ENCODE measurements around the gene DNASE2B.
"Not testable (repeated sequence)": the region's sequence is repeated elsewhere in the genome, so short reads cannot be mapped to it uniquely, and the experiment has no call there.

The DNASE2B gene

GRCh38 chr1:84412316-84412942 is 14.1 kb downstream of the DNASE2B start:
- no peak for DNase-seq (ENCODE audit: low spot score)

GRCh38 chr1:84415396-84415795 is 17.1 kb downstream of the DNASE2B start:
- DNase-seq (ENCODE audit: low spot score), result no peak

GRCh38 chr1:84422909-84423308 is 24.6 kb downstream of the DNASE2B start:
- no peak for DNase-seq (ENCODE audit: low spot score)

- DNase-seq (ENCODE audit: low spot score), result no peak
These were observed 26.3 kb downstream of the DNASE2B start for GRCh38 chr1:84424513-84425149.

- no peak for DNase-seq (ENCODE audit: low spot score)
These were observed 27.0 kb downstream of the DNASE2B start for GRCh38 chr1:84425150-84425896.

GRCh38 chr1:84426376-84426775 is 28.1 kb downstream of the DNASE2B start:
- DNase-seq (ENCODE audit: low spot score), result no peak

- DNase-seq (ENCODE audit: low spot score), result no peak
These were observed 29.2 kb downstream of the DNASE2B start for GRCh38 chr1:84427250-84428188.

GRCh38 chr1:84428235-84428634 is 30.0 kb downstream of the DNASE2B start:
- no peak for DNase-seq (ENCODE audit: low spot score)

- no peak for DNase-seq (ENCODE audit: low spot score)
These were observed 30.9 kb downstream of the DNASE2B start for GRCh38 chr1:84429231-84429630.

GRCh38 chr1:84430546-84430945 is 32.3 kb downstream of the DNASE2B start:
- no peak for DNase-seq (ENCODE audit: low spot score)

GRCh38 chr1:84433258-84434080 is 35.2 kb downstream of the DNASE2B start:
- peak; percentile 44 for DNase-seq (ENCODE audit: low spot score)

GRCh38 chr1:84434081-84434769 is 35.9 kb downstream of the DNASE2B start:
- DNase-seq (ENCODE audit: low spot score), result no peak

- DNase-seq (ENCODE audit: low spot score), result no peak
These were observed 36.7 kb downstream of the DNASE2B start for GRCh38 chr1:84434801-84435549.

- DNase-seq (ENCODE audit: low spot score), result no peak
These were observed 38.8 kb downstream of the DNASE2B start for GRCh38 chr1:84436876-84437655.

GRCh38 chr1:84442256-84442655 is 44.0 kb downstream of the DNASE2B start:
- DNase-seq (ENCODE audit: low spot score), result no peak

GRCh38 chr1:84442747-84443646 is 44.7 kb downstream of the DNASE2B start:
- not testable (repeated sequence) for DNase-seq (ENCODE audit: low spot score)

- not testable (repeated sequence) for DNase-seq (ENCODE audit: low spot score)
These were observed 50.4 kb downstream of the DNASE2B start for GRCh38 chr1:84448704-84449103.

- no peak for DNase-seq (ENCODE audit: low spot score)
These were observed 52.6 kb downstream of the DNASE2B start for GRCh38 chr1:84450910-84451309.
